ENCODE measurements around the gene SLCO3A1.

Gene SLCO3A1

DNA sequence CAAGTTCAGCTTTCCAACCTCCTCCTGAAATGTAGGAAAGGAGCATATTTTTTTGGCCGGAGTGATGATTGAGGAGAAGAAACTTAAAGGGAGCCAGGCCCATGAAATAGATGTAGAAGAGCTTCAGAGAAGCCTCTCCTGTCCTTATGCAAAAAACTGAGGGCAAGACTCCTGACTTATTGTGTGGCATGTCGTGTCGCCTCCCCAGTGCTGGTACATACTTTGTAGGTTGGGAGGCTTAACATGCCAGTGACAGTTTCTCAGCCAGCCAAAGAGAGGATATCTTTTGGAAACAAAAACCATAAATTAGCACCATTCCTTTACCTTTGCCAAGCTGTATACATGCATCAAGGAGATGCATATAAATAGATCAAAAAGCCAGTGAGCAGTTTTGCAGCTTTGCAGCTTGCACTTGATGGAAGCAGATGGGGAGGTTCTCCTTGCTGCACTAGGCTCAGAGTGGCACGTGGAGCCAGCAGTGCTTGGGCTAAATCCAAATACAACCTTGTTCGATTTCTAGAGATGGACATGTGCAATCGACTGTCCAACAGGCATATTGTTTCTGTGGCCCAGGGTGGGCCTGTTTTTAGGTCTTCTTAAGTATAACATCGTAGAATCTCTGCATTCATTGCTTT, 10.2 kb downstream of the SLCO3A1 start:
- TF ChIP-seq, protein P1, sequence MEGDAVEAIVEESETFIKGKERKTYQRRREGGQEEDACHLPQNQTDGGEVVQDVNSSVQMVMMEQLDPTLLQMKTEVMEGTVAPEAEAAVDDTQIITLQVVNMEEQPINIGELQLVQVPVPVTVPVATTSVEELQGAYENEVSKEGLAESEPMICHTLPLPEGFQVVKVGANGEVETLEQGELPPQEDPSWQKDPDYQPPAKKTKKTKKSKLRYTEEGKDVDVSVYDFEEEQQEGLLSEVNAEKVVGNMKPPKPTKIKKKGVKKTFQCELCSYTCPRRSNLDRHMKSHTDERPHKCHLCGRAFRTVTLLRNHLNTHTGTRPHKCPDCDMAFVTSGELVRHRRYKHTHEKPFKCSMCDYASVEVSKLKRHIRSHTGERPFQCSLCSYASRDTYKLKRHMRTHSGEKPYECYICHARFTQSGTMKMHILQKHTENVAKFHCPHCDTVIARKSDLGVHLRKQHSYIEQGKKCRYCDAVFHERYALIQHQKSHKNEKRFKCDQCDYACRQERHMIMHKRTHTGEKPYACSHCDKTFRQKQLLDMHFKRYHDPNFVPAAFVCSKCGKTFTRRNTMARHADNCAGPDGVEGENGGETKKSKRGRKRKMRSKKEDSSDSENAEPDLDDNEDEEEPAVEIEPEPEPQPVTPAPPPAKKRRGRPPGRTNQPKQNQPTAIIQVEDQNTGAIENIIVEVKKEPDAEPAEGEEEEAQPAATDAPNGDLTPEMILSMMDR (IDR thresholded peaks at IDR 0.05; ENCODE audit: extremely low read depth, insufficient read depth, missing control alignments): no peak
- in situ Hi-C loops (cut with MboI; ENCODE audit: low pct_unique_long_range_greater_than_20kb, low sequenced_read_pairs, unreplicated experiment): no loop called here
- DNase-seq (ENCODE audit: low spot score): no peak

DNA sequence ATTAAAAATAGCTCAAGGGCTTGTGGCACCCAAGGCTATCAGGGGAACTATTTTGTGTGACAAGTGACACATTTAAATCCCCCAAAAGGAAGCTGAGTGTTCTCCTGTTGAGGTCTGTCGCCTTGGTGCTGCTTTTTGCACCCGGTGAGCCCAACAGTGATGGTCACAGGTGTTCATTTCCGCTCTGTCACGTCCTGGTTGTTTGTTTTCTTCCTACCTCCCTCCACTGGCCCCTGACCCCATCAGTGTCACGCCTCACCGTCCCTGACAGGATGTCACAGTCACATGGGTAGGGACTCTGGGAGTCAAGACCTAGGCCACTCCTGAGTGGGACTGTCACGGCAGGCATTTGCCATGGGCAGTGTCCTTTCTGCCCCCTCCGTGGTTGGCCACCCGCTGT, 11.2 kb downstream of the SLCO3A1 start:
- no peak for DNase-seq (ENCODE audit: low spot score)
- in situ Hi-C loops (cut with MboI; ENCODE audit: low pct_unique_long_range_greater_than_20kb, low sequenced_read_pairs, unreplicated experiment): no loop called here
- TF ChIP-seq, protein P1 (IDR thresholded peaks at IDR 0.05; ENCODE audit: extremely low read depth, insufficient read depth, missing control alignments): no peak

DNA sequence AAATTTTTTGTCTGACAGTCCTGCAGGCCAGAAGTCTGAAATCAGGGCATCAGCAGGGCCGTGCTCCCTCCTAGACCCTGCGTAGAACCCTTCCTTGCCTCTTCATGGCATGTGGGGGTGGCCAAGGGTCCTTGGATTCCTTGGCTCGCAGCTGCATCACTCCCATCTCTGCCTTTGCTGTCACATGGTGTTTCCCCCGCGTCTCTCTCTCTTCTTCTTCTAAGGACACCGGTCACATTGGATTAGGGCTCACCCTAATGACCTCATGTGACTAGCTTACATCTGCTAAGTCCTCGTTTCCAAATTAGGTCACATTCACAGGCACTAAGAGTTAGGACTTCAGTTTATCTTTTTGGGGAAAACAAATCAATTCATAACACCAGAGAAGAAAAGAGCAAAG, 12.0 kb downstream of the SLCO3A1 start:
- TF ChIP-seq, protein P1 (IDR thresholded peaks at IDR 0.05; ENCODE audit: extremely low read depth, insufficient read depth, missing control alignments): no peak
- in situ Hi-C loops (cut with MboI; ENCODE audit: low pct_unique_long_range_greater_than_20kb, low sequenced_read_pairs, unreplicated experiment): no loop called here
- no peak for DNase-seq (ENCODE audit: low spot score)

DNA sequence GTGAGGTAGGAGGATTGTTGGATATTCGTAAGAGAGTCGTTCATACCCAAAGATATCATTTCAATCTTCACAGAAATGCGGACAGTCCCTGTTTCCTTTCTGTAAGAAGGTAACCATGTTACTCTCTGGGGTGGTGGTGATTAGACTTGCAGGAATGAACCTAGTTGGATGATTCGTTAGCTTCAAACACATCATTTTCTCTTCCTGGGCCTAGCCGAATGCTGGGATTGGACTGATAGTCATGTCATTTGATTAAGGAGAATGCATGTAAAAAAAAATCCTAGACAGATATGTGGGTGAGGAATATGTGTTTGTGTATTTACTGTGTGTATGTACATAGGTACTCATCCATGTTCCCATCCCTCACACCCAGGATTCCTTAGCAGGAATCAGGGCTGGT, 12.4 kb downstream of the SLCO3A1 start:
- DNase-seq (ENCODE audit: low spot score): no peak
- TF ChIP-seq, protein P1 (IDR thresholded peaks at IDR 0.05; ENCODE audit: extremely low read depth, insufficient read depth, missing control alignments): no peak
- in situ Hi-C loops (cut with MboI; ENCODE audit: low pct_unique_long_range_greater_than_20kb, low sequenced_read_pairs, unreplicated experiment): no loop called here

DNA sequence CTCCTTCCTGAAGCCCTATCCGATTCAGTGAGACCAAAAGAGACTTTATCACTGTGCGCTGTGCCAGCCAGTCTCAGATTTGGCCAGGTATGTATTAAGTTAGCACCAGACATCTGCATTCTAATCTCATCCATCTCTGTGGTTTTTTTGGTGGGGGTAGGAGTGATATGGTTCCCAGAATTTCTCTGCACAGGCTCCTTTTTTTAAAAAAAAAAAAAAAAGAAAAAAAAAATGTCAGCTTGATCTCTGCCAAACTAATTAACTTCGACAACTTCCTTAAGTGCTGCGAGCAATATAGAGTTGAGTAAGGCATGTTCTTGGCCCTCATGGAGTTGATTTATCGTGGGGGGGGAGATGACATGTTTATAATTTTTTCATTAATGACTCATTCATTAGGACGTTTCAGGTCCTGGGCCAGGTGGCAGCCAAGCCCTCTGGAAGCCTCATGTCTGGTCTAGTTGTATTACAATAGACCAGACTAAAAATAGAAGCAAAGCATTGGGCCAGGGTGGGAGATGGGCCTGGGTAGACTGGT, 12.9 kb downstream of the SLCO3A1 start:
- no peak for DNase-seq (ENCODE audit: low spot score)
- TF ChIP-seq, protein P1 (IDR thresholded peaks at IDR 0.05; ENCODE audit: extremely low read depth, insufficient read depth, missing control alignments): no peak
- in situ Hi-C loops (cut with MboI; ENCODE audit: low pct_unique_long_range_greater_than_20kb, low sequenced_read_pairs, unreplicated experiment): no loop called here

DNA sequence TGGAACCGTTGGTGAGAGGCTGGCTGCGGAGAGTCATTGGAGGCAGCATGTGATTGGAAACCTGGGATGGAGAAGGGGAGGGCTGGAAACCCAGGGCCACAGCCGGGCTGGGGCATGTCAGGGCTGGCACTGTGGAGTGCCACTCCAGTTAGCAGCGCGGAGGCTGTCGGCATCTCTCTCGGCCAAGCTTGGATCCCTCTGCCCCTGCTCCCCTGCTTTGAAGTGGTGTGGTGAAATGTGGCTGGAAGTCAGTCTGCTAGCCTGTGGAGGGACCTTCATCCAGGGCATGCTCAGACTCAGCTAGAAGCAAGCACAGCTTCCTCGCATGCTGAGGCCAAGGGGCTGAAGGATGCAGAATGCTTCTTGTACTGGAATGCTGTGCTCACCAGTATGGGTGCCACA, 13.5 kb downstream of the SLCO3A1 start:
- TF ChIP-seq, protein P1 (IDR thresholded peaks at IDR 0.05; ENCODE audit: extremely low read depth, insufficient read depth, missing control alignments): no peak
- DNase-seq (ENCODE audit: low spot score): no peak
- in situ Hi-C loops (cut with MboI; ENCODE audit: low pct_unique_long_range_greater_than_20kb, low sequenced_read_pairs, unreplicated experiment): no loop called here

All from GM13977 (cell line).